Retina (tissue), 1 donor: ENCODE measurements around the gene C3orf18.
"Not testable (repeated sequence)": the region's sequence is repeated elsewhere in the genome, so short reads cannot be mapped to it uniquely, and the experiment has no call there.

ENCODE experiments used
- DNase-seq: peaks from one replicate; pipeline ENCODE4 v3.0.0-alpha.2; 2016

The C3orf18 gene

GRCh38 chr3:50519471-50520089 is 48.0 kb downstream of the C3orf18 start:
- peak; percentile 75 for DNase-seq

GRCh38 chr3:50518436-50518835 is 49.1 kb downstream of the C3orf18 start:
- DNase-seq: no peak

- no peak for DNase-seq
Measured at GRCh38 chr3:50517721-50518206, 49.8 kb downstream of the C3orf18 start.

DNA sequence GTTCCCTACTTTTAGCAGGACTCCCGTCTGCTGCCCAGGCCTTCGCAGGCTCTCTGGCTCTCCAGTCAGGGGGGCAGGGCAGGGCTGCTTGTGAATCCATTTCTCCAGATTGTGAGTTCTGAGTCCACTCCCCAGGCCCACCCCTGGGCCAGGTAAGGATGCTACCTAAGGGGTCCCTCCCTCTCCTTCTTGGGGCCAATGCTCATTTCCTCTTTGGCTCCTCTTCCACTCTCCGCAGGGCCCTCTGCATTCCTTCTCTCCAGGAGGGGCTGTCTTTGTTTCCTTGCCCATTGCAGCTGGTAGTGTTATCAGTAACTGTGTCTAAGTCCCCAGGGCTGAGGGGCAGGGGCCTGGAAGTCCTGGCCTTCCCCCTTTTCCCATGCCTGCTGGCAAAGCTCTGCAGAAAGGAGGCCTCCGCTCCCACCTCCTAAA is 51.1 kb downstream of the C3orf18 start:
- no peak for DNase-seq

GRCh38 chr3:50515565-50516439 is 51.7 kb downstream of the C3orf18 start:
- peak; percentile 86 for DNase-seq

DNA sequence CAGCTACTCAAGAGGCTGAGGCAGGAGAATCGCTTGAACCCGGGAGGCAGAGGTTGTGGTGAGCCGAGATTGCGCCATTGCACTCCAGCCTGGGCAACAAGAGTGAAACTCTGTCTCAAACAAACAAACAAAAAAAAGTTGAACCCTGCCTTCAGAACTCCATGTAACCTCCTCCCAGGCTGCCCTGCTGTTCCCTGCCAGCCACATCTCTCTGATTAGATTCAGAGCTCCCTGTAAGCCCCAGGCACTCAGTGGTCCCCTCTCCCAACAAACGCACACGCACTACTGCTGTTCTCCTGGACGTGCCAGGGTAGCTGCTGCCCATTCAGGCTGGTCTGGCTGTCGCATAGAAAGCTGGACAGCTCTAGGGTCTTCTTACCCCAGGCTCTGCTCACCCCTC is 54.6 kb downstream of the C3orf18 start:
- not testable (repeated sequence) for DNase-seq

- no peak for DNase-seq
Measured at GRCh38 chr3:50512131-50512530, 55.4 kb downstream of the C3orf18 start.

- no peak for DNase-seq
Measured at GRCh38 chr3:50510325-50510724, 57.2 kb downstream of the C3orf18 start.

- DNase-seq: no peak
Measured at GRCh38 chr3:50509715-50510114, 57.8 kb downstream of the C3orf18 start.

GRCh38 chr3:50508821-50509220 is 58.7 kb downstream of the C3orf18 start:
- no peak for DNase-seq
